Fibroblast of mammary gland (primary cell): ENCODE data around the gene PTDSS2.

Experiments
- DNase-seq: peaks from one replicate; pipeline ENCODE4 v3.0.0-alpha.2; 2010; ENCODE audit warnings: low read depth
- H3K4me3 ChIP-seq: 2 replicates; pipeline ENCODE4 v1.5.1; 2011; ENCODE audit warnings: low read depth, mild to moderate bottlenecking, low read length, moderate library complexity; ENCODE audit not compliant: control insufficient read depth
- TF ChIP-seq, protein P1 (sequence below): conservative IDR thresholded peaks from 2 replicates; pipeline ENCODE4 v1.5.1; 2011; ENCODE audit warnings: low read depth, low read length, inconsistent platforms; ENCODE audit not compliant: control insufficient read depth, insufficient read depth

The PTDSS2 gene

DNA sequence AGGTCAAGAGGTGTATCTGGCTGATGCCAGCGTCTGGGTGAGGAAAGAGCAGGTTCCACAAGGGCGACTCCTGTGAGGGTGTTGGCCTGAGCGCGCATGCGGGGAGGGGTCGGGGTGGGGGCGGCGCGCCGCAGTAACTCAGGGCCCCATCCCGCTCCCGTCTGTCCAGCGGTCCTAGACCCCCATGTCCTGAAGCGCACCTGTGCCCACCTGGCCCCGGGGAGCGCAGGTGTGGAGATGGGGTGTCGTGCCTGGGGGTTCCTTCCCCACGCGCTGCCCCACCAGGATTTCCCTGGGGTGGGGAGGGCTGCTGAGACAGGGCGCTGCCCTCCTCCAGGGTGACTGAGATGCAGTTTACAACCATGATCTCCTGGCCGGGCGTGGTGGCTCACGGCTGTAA lies 36.1 kb downstream of the PTDSS2 start:
- TF ChIP-seq, protein P1, sequence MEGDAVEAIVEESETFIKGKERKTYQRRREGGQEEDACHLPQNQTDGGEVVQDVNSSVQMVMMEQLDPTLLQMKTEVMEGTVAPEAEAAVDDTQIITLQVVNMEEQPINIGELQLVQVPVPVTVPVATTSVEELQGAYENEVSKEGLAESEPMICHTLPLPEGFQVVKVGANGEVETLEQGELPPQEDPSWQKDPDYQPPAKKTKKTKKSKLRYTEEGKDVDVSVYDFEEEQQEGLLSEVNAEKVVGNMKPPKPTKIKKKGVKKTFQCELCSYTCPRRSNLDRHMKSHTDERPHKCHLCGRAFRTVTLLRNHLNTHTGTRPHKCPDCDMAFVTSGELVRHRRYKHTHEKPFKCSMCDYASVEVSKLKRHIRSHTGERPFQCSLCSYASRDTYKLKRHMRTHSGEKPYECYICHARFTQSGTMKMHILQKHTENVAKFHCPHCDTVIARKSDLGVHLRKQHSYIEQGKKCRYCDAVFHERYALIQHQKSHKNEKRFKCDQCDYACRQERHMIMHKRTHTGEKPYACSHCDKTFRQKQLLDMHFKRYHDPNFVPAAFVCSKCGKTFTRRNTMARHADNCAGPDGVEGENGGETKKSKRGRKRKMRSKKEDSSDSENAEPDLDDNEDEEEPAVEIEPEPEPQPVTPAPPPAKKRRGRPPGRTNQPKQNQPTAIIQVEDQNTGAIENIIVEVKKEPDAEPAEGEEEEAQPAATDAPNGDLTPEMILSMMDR, result no peak
- no peak for DNase-seq

GRCh38 chr11:487571-488021 lies 37.5 kb downstream of the PTDSS2 start:
- no peak for DNase-seq
- no peak overlapping the region for H3K4me3 ChIP-seq
- TF ChIP-seq, protein P1, result no peak

More for the DNA sequence above, 36.1 kb downstream of the PTDSS2 start:
- H3K4me3 ChIP-seq, result no peak overlapping the region

DNA sequence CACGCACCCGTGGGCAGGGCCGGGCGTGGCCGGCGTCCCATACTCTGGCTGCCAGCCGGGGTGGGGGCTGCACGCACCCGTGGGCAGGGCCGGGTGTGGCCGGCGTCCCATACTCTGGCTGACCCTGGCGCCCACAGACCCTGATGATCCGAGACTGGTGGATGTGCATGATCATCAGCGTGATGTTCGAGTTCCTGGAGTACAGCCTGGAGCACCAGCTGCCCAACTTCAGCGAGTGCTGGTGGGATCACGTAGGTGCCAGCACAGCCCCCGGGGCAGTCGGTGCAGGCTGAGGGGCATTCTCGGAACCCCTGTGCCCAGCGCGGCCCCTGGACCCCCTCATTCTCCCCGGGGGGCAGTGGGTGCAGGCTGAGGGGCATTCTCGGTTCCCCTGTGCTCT lies 38.0 kb downstream of the PTDSS2 start:
- TF ChIP-seq, protein P1, result no peak
- H3K4me3 ChIP-seq, result no peak overlapping the region
- DNase-seq, result no peak

DNA sequence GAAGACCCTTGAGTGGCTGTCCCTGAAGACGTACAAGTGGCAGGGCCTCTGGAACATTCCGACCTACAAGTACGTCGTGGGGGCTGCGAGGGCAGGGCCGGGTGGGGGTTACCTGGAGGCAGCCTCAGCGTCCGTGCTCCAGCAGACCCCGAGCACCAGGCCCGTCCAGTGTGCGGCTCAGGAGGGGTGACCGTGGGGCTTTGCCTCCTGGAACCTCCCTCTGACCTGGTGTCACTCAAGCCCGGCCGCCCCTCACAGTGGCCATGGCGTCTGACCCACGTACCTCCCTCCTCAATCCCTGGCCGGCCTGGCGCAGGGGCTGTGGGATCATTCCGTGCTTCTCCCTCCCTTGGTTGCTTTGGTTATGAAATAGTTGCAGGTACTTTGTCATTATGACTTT lies 38.5 kb downstream of the PTDSS2 start:
- H3K4me3 ChIP-seq, result no peak overlapping the region
- TF ChIP-seq, protein P1, result no peak
- DNase-seq, result no peak

GRCh38 chr11:488992-489391 lies 38.9 kb downstream of the PTDSS2 start:
- no peak for DNase-seq
- TF ChIP-seq, protein P1, result no peak
- H3K4me3 ChIP-seq, result no peak overlapping the region

GRCh38 chr11:489610-490185 lies 39.6 kb downstream of the PTDSS2 start:
- no peak for DNase-seq
- no peak overlapping the region for H3K4me3 ChIP-seq
- TF ChIP-seq, protein P1, result no peak
